ENCODE measurements around the gene PIGN.

PIGN gene

GRCh38 chr18:61993831-61994230 is 193.0 kb downstream of the PIGN start:
- DNase-seq: no peak

GRCh38 chr18:61992923-61993322 is 193.9 kb downstream of the PIGN start:
- no peak for DNase-seq

- no peak for DNase-seq
These were observed 194.6 kb downstream of the PIGN start for GRCh38 chr18:61992285-61992684.

- DNase-seq: no peak
These were observed 195.0 kb downstream of the PIGN start for GRCh38 chr18:61991836-61992235.

DNA sequence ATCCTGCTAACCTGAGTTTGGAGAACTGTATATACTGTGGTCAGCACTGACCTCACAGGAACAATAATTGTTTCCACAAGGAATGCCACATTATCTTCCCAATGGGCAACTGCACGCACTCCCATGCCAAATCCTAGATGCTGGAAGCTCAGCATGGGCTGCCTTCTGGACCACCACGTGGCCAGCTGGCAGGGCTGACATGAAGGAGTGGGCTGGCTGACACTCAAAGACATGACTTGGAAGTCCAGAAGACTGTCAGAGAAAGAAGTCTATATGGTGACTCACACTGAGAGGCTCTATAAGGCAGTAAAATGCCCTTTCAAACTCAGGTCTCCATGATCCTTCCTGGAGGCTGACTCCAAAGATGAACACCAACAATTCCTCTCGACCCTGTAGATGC is 195.7 kb downstream of the PIGN start:
- DNase-seq: no peak
